Measurements from ENCODE around the gene TMEM253.

GRCh38 chr14:21054123-21054767 lies 46.6 kb upstream of the TMEM253 start:
- TF ChIP-seq, protein P1, sequence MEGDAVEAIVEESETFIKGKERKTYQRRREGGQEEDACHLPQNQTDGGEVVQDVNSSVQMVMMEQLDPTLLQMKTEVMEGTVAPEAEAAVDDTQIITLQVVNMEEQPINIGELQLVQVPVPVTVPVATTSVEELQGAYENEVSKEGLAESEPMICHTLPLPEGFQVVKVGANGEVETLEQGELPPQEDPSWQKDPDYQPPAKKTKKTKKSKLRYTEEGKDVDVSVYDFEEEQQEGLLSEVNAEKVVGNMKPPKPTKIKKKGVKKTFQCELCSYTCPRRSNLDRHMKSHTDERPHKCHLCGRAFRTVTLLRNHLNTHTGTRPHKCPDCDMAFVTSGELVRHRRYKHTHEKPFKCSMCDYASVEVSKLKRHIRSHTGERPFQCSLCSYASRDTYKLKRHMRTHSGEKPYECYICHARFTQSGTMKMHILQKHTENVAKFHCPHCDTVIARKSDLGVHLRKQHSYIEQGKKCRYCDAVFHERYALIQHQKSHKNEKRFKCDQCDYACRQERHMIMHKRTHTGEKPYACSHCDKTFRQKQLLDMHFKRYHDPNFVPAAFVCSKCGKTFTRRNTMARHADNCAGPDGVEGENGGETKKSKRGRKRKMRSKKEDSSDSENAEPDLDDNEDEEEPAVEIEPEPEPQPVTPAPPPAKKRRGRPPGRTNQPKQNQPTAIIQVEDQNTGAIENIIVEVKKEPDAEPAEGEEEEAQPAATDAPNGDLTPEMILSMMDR (conservative IDR thresholded peaks at IDR 0.05; ENCODE audit: low read depth, low read length) = no peak
- TF ChIP-seq EZH2 (IDR thresholded peaks at IDR 0.05; ENCODE audit: low read length, unreplicated experiment) = no peak

Measured in PC-3 (cell line).